Stimulated activated CD4-positive, alpha-beta T cell treated with anti-CD3 and anti-CD28 coated beads, Interleukin-4, amount 100 ng/mL, for 24 hours (primary cell): ENCODE data around the gene MBP.

Experiments
- DNase-seq: peaks from one replicate; pipeline ENCODE4 v3.0.0-alpha.2; 2020

The MBP gene

DNA sequence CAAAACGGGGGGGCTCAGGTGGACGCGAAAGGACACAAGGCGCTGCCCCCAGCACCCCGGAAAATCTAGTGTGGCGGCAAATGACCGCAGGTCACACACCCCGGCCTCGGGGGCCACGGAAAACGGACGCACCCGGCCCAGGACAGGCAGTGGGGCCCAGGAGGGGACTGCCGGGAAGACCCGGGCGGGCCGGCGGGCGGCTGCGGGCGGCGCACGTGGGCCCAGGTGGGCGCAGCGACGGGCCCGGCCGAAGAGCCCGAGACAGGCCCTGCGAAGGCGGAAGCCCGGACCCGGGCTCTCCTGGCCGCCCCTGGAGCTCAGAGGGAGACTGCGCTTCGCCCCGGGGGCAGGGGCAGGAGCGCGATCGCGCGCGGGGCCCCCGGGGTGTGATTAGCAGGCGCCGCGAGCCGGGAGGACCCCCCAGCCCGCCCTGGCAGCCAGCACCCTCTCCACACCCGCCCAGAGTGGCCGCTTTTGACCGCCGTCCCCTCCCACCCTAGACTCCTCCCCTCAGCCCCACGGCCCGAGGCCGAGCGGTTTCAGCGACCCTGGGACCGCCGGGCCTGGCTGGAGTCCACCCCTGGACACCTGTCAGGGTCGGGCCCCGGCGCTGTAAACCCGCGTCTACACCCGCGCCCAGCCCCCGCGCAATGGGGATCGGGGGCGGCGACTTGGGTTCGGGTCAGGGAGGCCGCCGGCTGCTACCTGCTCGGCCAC is 773 bp downstream of the MBP start:
- peak; percentile 39 for DNase-seq

DNA sequence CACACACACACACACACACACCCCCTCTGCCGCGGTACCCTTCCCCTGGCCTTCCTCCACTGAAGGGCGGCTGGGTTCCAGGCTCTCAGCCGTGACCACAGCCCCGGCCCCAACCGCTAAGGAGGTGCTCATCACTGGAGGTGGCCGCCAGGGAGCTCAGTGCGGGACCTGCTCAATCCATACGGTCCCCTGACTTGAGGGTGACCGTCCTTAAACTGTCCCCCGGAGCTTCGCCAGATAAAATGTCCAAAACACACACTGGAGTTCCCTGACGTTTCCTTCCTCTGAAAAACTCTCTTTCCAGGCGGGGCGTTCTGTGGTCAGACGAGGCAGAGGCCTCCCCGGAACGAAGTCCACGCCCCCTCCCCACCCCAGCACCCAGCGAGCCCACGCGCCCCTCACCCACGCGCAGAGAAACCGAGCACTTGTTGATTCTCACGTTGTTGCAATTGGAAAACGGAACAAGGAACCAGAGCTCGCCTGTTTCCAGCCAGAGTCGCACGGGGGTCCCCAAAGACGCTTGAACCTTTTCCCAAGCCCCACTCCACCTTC is 1.4 kb downstream of the MBP start:
- DNase-seq = peak; percentile 48

- no peak for DNase-seq
These were observed 2.1 kb downstream of the MBP start for GRCh38 chr18:77130229-77131099.

DNA sequence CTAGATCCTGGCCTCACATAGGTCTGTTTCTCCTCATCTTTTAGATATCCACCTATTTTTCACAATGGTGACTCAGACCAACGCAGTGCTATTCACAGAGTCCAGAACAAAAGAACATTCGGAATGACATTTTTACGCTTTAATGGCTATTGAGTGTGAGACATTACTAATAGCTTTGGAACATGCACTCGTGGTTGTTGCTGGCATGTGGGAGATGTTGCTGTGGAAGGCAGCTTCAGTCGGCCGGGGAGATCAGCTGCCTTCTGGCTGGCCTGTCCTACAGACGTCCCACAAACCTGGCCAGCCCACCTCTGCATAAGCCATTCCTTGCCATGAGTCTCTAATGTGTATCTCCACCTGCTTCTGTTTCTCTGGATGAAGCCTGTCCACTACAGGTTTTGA is 3.4 kb downstream of the MBP start:
- no peak for DNase-seq

DNA sequence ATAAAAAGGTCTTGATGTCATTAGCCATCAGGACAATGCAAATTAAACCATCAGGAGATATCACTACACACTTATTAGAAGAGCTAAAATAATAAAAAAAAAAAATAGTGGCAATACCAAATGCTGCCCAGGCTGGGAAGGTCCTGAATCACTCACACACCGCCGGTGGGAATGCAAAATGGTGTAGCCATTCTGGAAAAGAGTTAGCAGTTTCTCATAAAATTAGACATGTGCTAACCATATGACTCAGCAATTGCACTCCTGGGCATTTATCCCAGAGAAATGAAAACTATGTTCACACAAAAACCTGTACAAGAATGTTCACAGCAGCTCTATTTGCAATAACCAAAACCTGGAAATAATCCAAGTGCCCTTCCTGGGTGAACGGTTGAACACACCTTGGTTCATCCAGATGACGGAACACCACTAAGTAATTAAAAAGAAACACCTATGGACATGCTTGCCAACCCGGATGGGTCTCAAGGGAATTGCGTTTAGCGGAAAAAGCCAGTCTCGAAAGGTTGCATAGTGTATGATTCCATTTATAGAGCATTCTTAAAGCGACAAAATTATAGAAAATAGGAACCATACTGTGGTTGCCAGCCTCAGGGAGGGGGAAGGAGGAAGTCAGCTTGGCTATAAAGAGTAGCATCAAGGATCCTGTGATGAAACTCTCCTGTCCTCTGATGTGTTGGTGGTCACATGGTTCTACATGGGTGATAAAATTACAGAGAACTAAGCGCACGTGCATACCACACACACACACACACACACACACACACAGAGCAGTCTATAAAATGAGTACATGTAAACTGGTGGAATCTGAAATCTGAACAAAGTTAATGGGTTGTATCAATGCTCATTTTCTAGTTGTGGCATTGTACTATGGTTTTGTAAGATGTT is 4.6 kb downstream of the MBP start:
- DNase-seq = peak; percentile 39

GRCh38 chr18:77124452-77124922 is 8.1 kb downstream of the MBP start:
- DNase-seq = peak; percentile 69

- no peak for DNase-seq
These were observed 9.0 kb downstream of the MBP start for GRCh38 chr18:77123320-77124231.

DNA sequence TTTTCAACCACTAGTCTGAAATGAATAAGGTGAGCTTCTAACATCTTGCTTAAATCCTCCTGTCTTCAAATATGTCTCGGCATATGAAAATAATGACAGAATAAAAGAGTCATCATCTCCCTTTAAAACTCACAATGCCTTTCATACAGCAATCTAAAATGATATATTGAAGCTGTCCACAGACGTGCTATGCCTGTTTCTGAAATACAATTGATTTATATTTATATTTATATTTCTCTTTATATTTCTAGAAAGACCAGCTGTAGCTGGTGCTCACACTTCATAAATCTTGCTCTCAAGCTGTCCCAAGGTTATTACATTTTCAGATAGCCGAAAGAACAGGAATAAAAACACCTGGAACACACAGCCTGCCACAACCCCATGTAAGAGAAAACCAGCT is 11.1 kb downstream of the MBP start:
- no peak for DNase-seq

- no peak for DNase-seq
These were observed 12.6 kb downstream of the MBP start for GRCh38 chr18:77119851-77120491.

DNA sequence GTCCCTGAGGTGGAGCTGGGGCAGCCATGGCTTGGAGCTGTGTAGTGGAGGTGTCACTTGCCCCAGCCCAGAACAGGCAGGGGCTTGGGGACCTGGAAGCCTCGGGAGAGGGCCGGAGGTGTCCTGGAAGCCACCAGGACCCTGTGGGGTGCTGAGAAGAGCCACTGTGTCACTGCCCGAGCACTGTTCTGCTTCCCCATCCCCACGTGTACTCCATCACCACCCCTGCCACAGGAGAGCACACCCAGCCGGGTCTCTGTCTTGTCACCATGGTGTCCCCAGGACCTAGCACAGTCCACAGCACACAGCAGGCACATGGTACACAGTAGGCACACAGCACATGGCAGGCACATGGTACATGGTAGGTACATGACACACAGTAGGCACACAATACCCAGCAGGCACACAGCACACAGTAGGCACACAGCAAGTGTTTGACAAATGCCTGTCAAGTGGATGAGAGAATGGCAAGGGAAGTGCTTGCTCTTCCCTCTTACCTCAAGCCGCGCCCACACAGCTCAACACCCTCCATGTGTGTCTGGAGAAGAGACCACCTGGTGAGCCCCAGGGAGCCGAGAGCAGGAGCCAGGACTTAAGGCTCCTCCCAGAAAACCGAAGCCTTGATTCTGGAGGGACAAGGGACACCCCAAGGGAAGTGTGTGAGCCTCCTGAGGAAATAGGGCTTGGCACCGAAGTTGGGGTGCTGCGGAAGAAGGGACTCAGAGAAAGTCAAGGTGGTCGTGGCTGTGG is 13.3 kb downstream of the MBP start:
- no peak for DNase-seq

DNA sequence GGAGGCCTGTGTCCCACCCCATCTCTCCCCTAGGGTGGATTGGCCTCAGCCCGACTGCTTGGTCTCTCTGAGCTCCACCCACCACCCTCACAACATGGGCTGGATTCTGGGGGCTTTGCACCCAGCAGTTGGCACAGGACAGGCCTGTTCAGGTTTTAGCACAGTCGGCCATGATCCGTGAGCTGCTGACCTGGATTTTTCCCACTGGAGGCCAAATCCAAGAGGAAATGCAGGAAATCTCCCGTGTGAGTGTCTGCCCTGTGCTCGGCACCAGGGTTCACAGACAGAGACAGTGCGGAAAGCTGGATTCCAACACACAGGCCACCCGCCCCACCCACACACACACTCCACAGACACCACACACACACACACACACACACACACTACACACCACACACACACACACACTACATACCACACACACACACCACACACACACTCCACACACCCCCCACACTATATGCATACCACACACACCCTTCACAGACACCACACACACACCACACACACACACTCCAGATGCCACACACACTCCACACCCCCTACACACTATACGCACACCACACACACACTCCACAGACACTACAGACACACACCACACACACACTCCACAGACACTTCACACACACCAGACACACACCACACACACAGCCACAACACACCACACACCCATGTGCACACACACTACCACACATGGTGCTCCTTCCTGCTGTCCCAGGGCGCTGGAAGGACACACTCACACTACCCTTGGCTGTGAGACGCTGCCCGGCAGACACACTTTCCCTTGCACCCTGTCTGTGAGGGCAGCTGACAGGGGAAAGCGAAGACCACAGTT is 14.1 kb downstream of the MBP start:
- no peak for DNase-seq

DNA sequence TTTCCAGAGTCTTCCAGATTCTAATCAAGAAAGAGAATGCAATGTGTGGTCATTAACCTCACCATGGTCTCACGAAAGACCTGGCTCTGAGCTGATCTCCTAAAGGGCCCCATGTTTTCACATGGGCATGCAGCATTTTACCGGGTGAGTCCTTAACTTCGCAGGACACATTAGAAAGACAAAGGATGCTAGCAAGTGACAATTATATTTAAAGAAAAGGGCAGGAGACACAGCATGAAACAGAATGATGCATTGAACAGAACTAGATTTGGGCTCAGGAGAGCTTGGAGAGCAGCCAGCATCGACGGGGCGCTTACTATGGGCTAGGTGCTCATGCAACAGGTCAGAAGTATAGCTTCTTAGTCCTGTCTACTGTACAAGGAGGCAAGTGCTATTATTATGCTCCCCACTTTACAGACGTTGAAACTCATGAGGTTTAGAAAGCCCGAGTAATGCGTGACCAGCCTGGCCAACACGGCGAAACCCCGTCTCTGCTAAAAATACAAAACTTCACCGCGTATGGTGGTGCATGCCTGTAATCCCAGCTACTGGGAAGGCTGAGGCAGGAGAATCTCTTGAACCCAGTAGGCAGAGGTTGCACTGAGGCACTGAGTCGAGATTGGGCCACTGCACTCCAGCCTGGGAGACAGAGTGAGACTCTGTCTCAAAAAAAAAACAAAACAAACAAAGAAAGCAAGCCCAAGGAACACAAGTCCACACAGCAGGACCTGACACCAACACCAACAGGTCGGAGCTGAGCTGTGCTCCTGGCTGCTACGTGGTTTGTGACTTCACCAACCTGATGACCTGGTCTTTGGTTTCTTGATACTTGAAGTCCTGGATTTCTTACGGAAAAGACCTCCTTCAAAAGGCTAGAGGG is 16.1 kb downstream of the MBP start:
- DNase-seq = no peak

- no peak for DNase-seq
These were observed 17.2 kb downstream of the MBP start for GRCh38 chr18:77115192-77115953.

GRCh38 chr18:77114415-77115191 is 18.0 kb downstream of the MBP start:
- DNase-seq = no peak

GRCh38 chr18:77114152-77114414 is 18.5 kb downstream of the MBP start:
- DNase-seq = no peak

GRCh38 chr18:77113361-77114151 is 19.0 kb downstream of the MBP start:
- no peak for DNase-seq
